SK-N-SH (cell line): ENCODE data around the gene EBF3. TPM values are rescaled to one million over a fixed set of nuclear protein-coding genes. Genes with fewer than 3 reads are reported as not detected.

Source experiments
- CTCF ChIA-PET: fragments of 300-600, 350-600 bp; formaldehyde crosslinking; extraction: SDS; loops from one replicate; lab custom pipeline; 2021; lab: Yijun Ruan, JAX
- POLR2A ChIA-PET: fragments of 350-600 bp; sonication (Branson Sonifier 250); formaldehyde crosslinking; extraction: SDS; loops from one replicate; lab custom pipeline; 2020; ENCODE audit warnings: antibody characterized with exemption, inconsistent platforms; lab: Yijun Ruan, JAX
- DNase-seq: peaks from one replicate; pipeline ENCODE4 v3.0.0; 2012
- H2AFZ ChIP-seq: fragments of 200-600 bp; sonication (generic); 2 replicates; pipeline ENCODE4 v1.8.1; 2016; ENCODE audit warnings: antibody characterized with exemption, mild to moderate bottlenecking, low read depth
- H3F3A ChIP-seq: fragments of 200-600 bp; sonication (generic); replicated peaks from 2 replicates; pipeline ENCODE3; 2016; ENCODE audit warnings: antibody characterized with exemption, mild to moderate bottlenecking; ENCODE audit not compliant: insufficient read depth
- H3K27ac ChIP-seq, 2 experiments: fragments of 200-500 bp in 1 of 2; fragments of 200-600 bp in 1 of 2; sonication (Bioruptor generic) in 1 of 2; sonication (generic), shearing (Covaris generic) in 1 of 2; 2 replicates each; pipeline versions ENCODE4 v1.5.1 to v1.6.1; 2014 to 2016; ENCODE audit warnings: low read depth in 2 of 2, inconsistent platforms in 1 of 2, low read length in 1 of 2, mild to moderate bottlenecking in 1 of 2, mixed read lengths in 1 of 2
- H3K27me3 ChIP-seq: fragments of 200-600 bp; sonication (generic), shearing (Covaris generic); 2 replicates; pipeline ENCODE4 v1.6.1; 2016; ENCODE audit warnings: mixed run types; ENCODE audit not compliant: insufficient read depth
- H3K36me3 ChIP-seq, 2 experiments: fragments of 200-500 bp in 1 of 2; fragments of 200-600 bp in 1 of 2; sonication (Bioruptor generic) in 1 of 2; sonication (generic) in 1 of 2; replicated peaks in 1 of 2; 2 replicates each; pipeline versions ENCODE3 to v1.5.1; 2014 to 2016; ENCODE audit warnings: low read length in 1 of 2, mild to moderate bottlenecking in 1 of 2; ENCODE audit not compliant: insufficient read depth in 2 of 2, control insufficient read depth in 1 of 2
- H3K4me1 ChIP-seq, 2 experiments: fragments of 200-500 bp in 1 of 2; fragments of 200-600 bp in 1 of 2; sonication (Bioruptor generic) in 1 of 2; sonication (generic), shearing (Covaris generic) in 1 of 2; 2 replicates each; pipeline versions ENCODE4 v1.5.1 to v1.6.1; 2014 to 2016; ENCODE audit warnings: low read depth in 1 of 2, low read length in 1 of 2, mixed run types in 1 of 2; ENCODE audit not compliant: insufficient read depth in 2 of 2, control insufficient read depth in 1 of 2
- H3K4me2 ChIP-seq: fragments of 200-600 bp; sonication (generic), shearing (Covaris generic); 2 replicates; pipeline ENCODE4 v1.6.1; 2017; ENCODE audit warnings: mixed run types
- H3K4me3 ChIP-seq, 2 experiments: fragments of 200-500 bp in 1 of 2; fragments of 200-600 bp in 1 of 2; sonication (Bioruptor generic) in 1 of 2; sonication (generic), shearing (Covaris generic) in 1 of 2; 2 replicates each; pipeline versions ENCODE4 v1.5.1 to v1.8.1; 2014 to 2016; ENCODE audit warnings: low read depth in 2 of 2, inconsistent platforms in 1 of 2, low read length in 1 of 2, mild to moderate bottlenecking in 1 of 2, mixed read lengths in 1 of 2, moderate library complexity in 1 of 2
- H3K79me2 ChIP-seq: fragments of 200-600 bp; sonication (generic); 2 replicates; pipeline ENCODE4 v1.8.1; 2017; ENCODE audit warnings: mild to moderate bottlenecking; ENCODE audit not compliant: insufficient read depth
- H3K9ac ChIP-seq: fragments of 200-600 bp; sonication (generic); 2 replicates; pipeline ENCODE4 v1.6.1; 2017; ENCODE audit warnings: mixed run types
- H3K9me2 ChIP-seq: fragments of 200-600 bp; sonication (generic); 2 replicates; pipeline ENCODE4 v1.6.1; 2017; ENCODE audit warnings: mixed run types
- H3K9me3 ChIP-seq: fragments of 200-600 bp; sonication (generic); 2 replicates; pipeline ENCODE4 v1.6.1; 2017; ENCODE audit warnings: mixed run types, mild to moderate bottlenecking, moderate library complexity
- H4K20me1 ChIP-seq: fragments of 200-600 bp; sonication (generic); 2 replicates; pipeline ENCODE4 v1.6.1; 2017; ENCODE audit warnings: mild to moderate bottlenecking, mixed run types; ENCODE audit not compliant: insufficient read depth
- EZH2phosphoT487 ChIP-seq: fragments of 200-600 bp; sonication (generic); IDR thresholded peaks from 2 replicates; pipeline ENCODE4 v1.6.1; 2017; ENCODE audit warnings: low read depth, mixed run types, mild to moderate bottlenecking, antibody characterized with exemption, moderate library complexity, borderline replicate concordance
- FOSL2 ChIP-seq: IDR thresholded peaks from 2 replicates; pipeline ENCODE4 v1.4.0; 2012; ENCODE audit warnings: low read depth, mild to moderate bottlenecking, moderate library complexity, borderline replicate concordance
- GABPA ChIP-seq: IDR thresholded peaks from 2 replicates; pipeline ENCODE4 v1.4.0; 2012; ENCODE audit warnings: low read depth, mild to moderate bottlenecking
- GATA2 ChIP-seq: sonication (generic); formaldehyde crosslinking; IDR thresholded peaks from 2 replicates; pipeline ENCODE4 v1.5.0; 2020; ENCODE audit warnings: mild to moderate bottlenecking, missing genetic modification reagents
- MEF2A ChIP-seq: IDR thresholded peaks from 2 replicates; pipeline ENCODE4 v1.4.0; 2012; ENCODE audit warnings: low read depth, borderline replicate concordance
- MXI1 ChIP-seq: IDR thresholded peaks from 2 replicates; pipeline ENCODE4 v1.6.1; 2012; ENCODE audit warnings: mild to moderate bottlenecking, low read depth, low read length, improper control_type of control experiment
- NRF1 ChIP-seq: IDR thresholded peaks from 2 replicates; pipeline ENCODE4 v1.6.1; 2012; ENCODE audit warnings: low read depth, mild to moderate bottlenecking, low read length
- POLR2AphosphoS5 ChIP-seq: IDR thresholded peaks from 2 replicates; pipeline ENCODE4 v1.6.1; 2012; ENCODE audit warnings: low read depth, low read length
- RAD21 ChIP-seq: IDR thresholded peaks from 2 replicates; pipeline ENCODE4 v1.6.1; 2012; ENCODE audit warnings: mild to moderate bottlenecking, low read length
- RCOR1 ChIP-seq: fragments of 150-350 bp; IDR thresholded peaks from 2 replicates; pipeline ENCODE4 v1.6.1; 2017; ENCODE audit warnings: antibody characterized with exemption, low read length
- RFX5 ChIP-seq: IDR thresholded peaks from 2 replicates; pipeline ENCODE4 v1.6.1; 2012; ENCODE audit warnings: mild to moderate bottlenecking, improper control_type of control experiment, low read length
- RXRA ChIP-seq: IDR thresholded peaks from 2 replicates; pipeline ENCODE4 v1.4.0; 2012; ENCODE audit warnings: low read depth, mild to moderate bottlenecking, borderline replicate concordance
- SIN3A ChIP-seq: IDR thresholded peaks from 2 replicates; pipeline ENCODE4 v1.6.1; 2012; ENCODE audit warnings: low read depth, mild to moderate bottlenecking, low read length, moderate library complexity, borderline replicate concordance
- SMC3 ChIP-seq: IDR thresholded peaks from 2 replicates; pipeline ENCODE4 v1.6.1; 2012; ENCODE audit warnings: low read depth, low read length, improper control_type of control experiment
- TAF1 ChIP-seq: IDR thresholded peaks from 2 replicates; pipeline ENCODE4 v1.6.1; 2012; ENCODE audit warnings: low read depth, mild to moderate bottlenecking, low read length, moderate library complexity, borderline replicate concordance
- TCF12 ChIP-seq: IDR thresholded peaks from 2 replicates; pipeline ENCODE4 v1.4.0; 2012
- WGBS: methylation state at CpG from one replicate; pipeline ENCODE4 v1.1.6; 2017; ENCODE audit warnings: low lambda C conversion rate; 5-methylcytosine and 5-hydroxymethylcytosine counted together
- polyA plus RNA-seq, 3 experiments: library from polyadenylated mRNA; depleted of rRNA; stranded (reverse); fragments of >200 nt; gene quantifications; 2 replicates each; pipeline ENCODE4 v1.2.3, GENCODE V29; 2012
- TF ChIP-seq, protein P1 (sequence below): fragments of 200-600 bp; sonication (generic); IDR thresholded peaks from 2 replicates; pipeline ENCODE4 v1.6.1; 2017; ENCODE audit warnings: antibody characterized with exemption, mild to moderate bottlenecking, moderate library complexity
- TF ChIP-seq, protein P2 (sequence below): fragments of 150-350 bp; IDR thresholded peaks from 2 replicates; pipeline ENCODE4 v1.6.1; 2016; ENCODE audit warnings: mild to moderate bottlenecking, low read depth, low read length
- TF ChIP-seq, protein P3 (sequence below): fragments of 150-350 bp; IDR thresholded peaks from 2 replicates; pipeline ENCODE4 v1.6.1; 2017; ENCODE audit warnings: antibody characterized with exemption, low read length, low read depth, borderline replicate concordance
- TF ChIP-seq, protein P4 (sequence below): IDR thresholded peaks from 2 replicates; pipeline ENCODE4 v1.6.1; 2012; ENCODE audit warnings: mild to moderate bottlenecking, low read depth, low read length, moderate library complexity

The EBF3 gene
- polyA plus RNA-seq, 1 of the 3 experiments (the other 2 are of a cell fraction), result not detected

DNA sequence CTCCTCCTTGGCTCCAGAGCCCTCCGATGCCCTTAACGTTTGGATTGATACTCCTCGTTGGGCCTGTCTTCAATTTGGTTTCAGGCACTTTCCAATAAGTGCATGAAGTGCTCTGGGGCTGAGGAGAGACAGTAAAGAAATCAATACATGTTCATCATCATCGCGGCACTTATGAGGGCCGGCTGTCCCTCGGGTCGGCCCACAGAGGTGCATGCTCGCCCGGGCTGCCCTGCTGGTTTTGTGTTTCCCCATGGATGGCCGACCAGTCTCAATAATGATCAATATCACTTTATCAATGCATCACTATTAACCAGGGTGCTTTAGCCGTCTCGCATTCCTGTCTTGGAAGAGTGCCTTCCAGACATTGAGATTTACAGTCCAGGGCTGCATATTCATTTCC is 154.2 kb downstream of the EBF3 start:
- POLR2A ChIA-PET, result no interaction called here
- Histone ChIP-seq H3K27me3 (no peaks in the 10 kb centered on the region), H2AFZ (no peak overlapping the region), H4K20me1 (no peaks in the 10 kb centered on the region), H3K4me2 (no peak overlapping the region), H3K27ac (no peak overlapping the region), H3K9ac (no peak overlapping the region), H3K79me2 (no peaks in the 10 kb centered on the region), H3F3A (no peaks in the 10 kb centered on the region), H3K4me3 (no peak overlapping the region), H3K4me1 (no peaks in the 10 kb centered on the region), H3K9me3 (no peaks in the 10 kb centered on the region), H3K36me3 (no peaks in the 10 kb centered on the region), H3K9me2 (no peaks in the 10 kb centered on the region)
- TF ChIP-seq GATA2, result no peak
- no peak for TF ChIP-seq NRF1
- TF ChIP-seq FOSL2, result no peak
- TF ChIP-seq GABPA, result no peak
- TF ChIP-seq, protein P1, sequence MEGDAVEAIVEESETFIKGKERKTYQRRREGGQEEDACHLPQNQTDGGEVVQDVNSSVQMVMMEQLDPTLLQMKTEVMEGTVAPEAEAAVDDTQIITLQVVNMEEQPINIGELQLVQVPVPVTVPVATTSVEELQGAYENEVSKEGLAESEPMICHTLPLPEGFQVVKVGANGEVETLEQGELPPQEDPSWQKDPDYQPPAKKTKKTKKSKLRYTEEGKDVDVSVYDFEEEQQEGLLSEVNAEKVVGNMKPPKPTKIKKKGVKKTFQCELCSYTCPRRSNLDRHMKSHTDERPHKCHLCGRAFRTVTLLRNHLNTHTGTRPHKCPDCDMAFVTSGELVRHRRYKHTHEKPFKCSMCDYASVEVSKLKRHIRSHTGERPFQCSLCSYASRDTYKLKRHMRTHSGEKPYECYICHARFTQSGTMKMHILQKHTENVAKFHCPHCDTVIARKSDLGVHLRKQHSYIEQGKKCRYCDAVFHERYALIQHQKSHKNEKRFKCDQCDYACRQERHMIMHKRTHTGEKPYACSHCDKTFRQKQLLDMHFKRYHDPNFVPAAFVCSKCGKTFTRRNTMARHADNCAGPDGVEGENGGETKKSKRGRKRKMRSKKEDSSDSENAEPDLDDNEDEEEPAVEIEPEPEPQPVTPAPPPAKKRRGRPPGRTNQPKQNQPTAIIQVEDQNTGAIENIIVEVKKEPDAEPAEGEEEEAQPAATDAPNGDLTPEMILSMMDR, result no peak
- no peak for TF ChIP-seq RCOR1
- TF ChIP-seq, protein P2, sequence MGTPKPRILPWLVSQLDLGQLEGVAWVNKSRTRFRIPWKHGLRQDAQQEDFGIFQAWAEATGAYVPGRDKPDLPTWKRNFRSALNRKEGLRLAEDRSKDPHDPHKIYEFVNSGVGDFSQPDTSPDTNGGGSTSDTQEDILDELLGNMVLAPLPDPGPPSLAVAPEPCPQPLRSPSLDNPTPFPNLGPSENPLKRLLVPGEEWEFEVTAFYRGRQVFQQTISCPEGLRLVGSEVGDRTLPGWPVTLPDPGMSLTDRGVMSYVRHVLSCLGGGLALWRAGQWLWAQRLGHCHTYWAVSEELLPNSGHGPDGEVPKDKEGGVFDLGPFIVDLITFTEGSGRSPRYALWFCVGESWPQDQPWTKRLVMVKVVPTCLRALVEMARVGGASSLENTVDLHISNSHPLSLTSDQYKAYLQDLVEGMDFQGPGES, result no peak
- no peak for TF ChIP-seq RFX5
- no peak for TF ChIP-seq POLR2AphosphoS5
- TF ChIP-seq, protein P3, sequence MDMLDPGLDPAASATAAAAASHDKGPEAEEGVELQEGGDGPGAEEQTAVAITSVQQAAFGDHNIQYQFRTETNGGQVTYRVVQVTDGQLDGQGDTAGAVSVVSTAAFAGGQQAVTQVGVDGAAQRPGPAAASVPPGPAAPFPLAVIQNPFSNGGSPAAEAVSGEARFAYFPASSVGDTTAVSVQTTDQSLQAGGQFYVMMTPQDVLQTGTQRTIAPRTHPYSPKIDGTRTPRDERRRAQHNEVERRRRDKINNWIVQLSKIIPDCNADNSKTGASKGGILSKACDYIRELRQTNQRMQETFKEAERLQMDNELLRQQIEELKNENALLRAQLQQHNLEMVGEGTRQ, result no peak
- no peak for TF ChIP-seq EZH2phosphoT487
- TF ChIP-seq, protein P4, sequence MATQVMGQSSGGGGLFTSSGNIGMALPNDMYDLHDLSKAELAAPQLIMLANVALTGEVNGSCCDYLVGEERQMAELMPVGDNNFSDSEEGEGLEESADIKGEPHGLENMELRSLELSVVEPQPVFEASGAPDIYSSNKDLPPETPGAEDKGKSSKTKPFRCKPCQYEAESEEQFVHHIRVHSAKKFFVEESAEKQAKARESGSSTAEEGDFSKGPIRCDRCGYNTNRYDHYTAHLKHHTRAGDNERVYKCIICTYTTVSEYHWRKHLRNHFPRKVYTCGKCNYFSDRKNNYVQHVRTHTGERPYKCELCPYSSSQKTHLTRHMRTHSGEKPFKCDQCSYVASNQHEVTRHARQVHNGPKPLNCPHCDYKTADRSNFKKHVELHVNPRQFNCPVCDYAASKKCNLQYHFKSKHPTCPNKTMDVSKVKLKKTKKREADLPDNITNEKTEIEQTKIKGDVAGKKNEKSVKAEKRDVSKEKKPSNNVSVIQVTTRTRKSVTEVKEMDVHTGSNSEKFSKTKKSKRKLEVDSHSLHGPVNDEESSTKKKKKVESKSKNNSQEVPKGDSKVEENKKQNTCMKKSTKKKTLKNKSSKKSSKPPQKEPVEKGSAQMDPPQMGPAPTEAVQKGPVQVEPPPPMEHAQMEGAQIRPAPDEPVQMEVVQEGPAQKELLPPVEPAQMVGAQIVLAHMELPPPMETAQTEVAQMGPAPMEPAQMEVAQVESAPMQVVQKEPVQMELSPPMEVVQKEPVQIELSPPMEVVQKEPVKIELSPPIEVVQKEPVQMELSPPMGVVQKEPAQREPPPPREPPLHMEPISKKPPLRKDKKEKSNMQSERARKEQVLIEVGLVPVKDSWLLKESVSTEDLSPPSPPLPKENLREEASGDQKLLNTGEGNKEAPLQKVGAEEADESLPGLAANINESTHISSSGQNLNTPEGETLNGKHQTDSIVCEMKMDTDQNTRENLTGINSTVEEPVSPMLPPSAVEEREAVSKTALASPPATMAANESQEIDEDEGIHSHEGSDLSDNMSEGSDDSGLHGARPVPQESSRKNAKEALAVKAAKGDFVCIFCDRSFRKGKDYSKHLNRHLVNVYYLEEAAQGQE, result no peak
- no peak for TF ChIP-seq SMC3
- no peak for TF ChIP-seq MEF2A
- no peak for TF ChIP-seq TAF1
- no peak for TF ChIP-seq TCF12
- TF ChIP-seq MXI1, result no peak
- TF ChIP-seq RXRA, result no peak
- no peak for TF ChIP-seq SIN3A
- no peak for TF ChIP-seq RAD21
- WGBS, result 59% methylated on average over 13 of the region's 13 CpGs
- DNase-seq, result no peak
- CTCF ChIA-PET, result no interaction called here
